GM12878 (cell line): ENCODE data around the gene FBLN5. TPM values are rescaled to one million over a fixed set of nuclear protein-coding genes. Genes with fewer than 3 reads are reported as not detected.

Experiments used
- CUX1 ChIP-seq: IDR thresholded peaks from 2 replicates; pipeline ENCODE4 v1.6.1; 2012; ENCODE audit warnings: improper control_type of control experiment, low read depth, low read length; ENCODE audit not compliant: insufficient replicate concordance
- MEF2B ChIP-seq: fragments of 450-650 bp; IDR thresholded peaks from 2 replicates; pipeline ENCODE4 v1.6.1; 2018; ENCODE audit warnings: mild to moderate bottlenecking, moderate library complexity; ENCODE audit not compliant: partially characterized antibody, poor library complexity, severe bottlenecking
- NFXL1 ChIP-seq: fragments of 450-650 bp; IDR thresholded peaks from 2 replicates; pipeline ENCODE4 v1.6.1; 2017; ENCODE audit warnings: antibody characterized with exemption, mild to moderate bottlenecking, borderline replicate concordance
- POU2F2 ChIP-seq: IDR thresholded peaks from 3 replicates; pipeline ENCODE4 v1.6.1; 2011; ENCODE audit warnings: low read depth, mild to moderate bottlenecking, low read length, borderline replicate concordance
- SUPT20H ChIP-seq: IDR thresholded peaks from 2 replicates; pipeline ENCODE4 v1.6.1; 2011; ENCODE audit warnings: low read depth, mild to moderate bottlenecking, low read length, moderate library complexity, borderline replicate concordance; ENCODE audit not compliant: control insufficient read depth
- TARDBP ChIP-seq: IDR thresholded peaks from 2 replicates; pipeline ENCODE4 v1.6.1; 2016; ENCODE audit warnings: borderline replicate concordance
- polyA plus RNA-seq, 11 experiments: library from polyadenylated mRNA; depleted of rRNA in 4 of 11; unstranded in 6 of 11; stranded (reverse) in 5 of 11; fragments of >200 nt; fragmentation: Nextera tagmentation in 4 of 11; fragmentation: Illumina TruSeq in 1 of 11; extraction: Ambion mirVana in 4 of 11; extraction: Trizol in 1 of 11; gene quantifications; 1 replicate in 1 of 11; 2 replicates in 10 of 11; pipeline versions ENCODE4 v1.2.1 to v1.2.3, GENCODE V29; 2011 to 2016; ENCODE audit warnings: inconsistent platforms in 2 of 11, missing spikeins in 2 of 11, low read depth in 1 of 11
- total RNA-seq, 4 experiments: library from RNA; depleted of rRNA in 3 of 4; stranded (reverse); fragments of >200 nt in 3 of 4; fragmentation: Illumina TruSeq in 1 of 4; extraction: Trizol in 1 of 4; gene quantifications; 2 replicates each; pipeline versions ENCODE4 v1.2.1 to v1.2.3, GENCODE V29; 2013 to 2021
- TF ChIP-seq, protein P1 (sequence below), 3 experiments: IDR thresholded peaks in 2 of 3; conservative IDR thresholded peaks in 1 of 3; 2 replicates each; pipeline ENCODE4 v1.5.1; 2011; ENCODE audit warnings: low read depth in 3 of 3, low read length in 3 of 3, mild to moderate bottlenecking in 3 of 3, control low read depth in 2 of 3, moderate library complexity in 2 of 3, inconsistent platforms in 1 of 3, mixed read lengths in 1 of 3; ENCODE audit not compliant: control insufficient read depth in 2 of 3, insufficient read depth in 1 of 3; ENCODE audit errors: extremely low read depth in 1 of 3

The FBLN5 gene
- total and polyA plus RNA-seq, 10 of the 15 experiments (the other 5 are each of a cell fraction or from before 2014, with no cell fraction given): 0.03 to 0.64 (median 0.24) TPM

GRCh38 chr14:91912035-91912434 lies 35.5 kb downstream of the FBLN5 start (continued):
- TF ChIP-seq CUX1: no peak
- TF ChIP-seq SUPT20H: no peak
- no peak for TF ChIP-seq TARDBP
- TF ChIP-seq NFXL1: no peak
- TF ChIP-seq, protein P1, sequence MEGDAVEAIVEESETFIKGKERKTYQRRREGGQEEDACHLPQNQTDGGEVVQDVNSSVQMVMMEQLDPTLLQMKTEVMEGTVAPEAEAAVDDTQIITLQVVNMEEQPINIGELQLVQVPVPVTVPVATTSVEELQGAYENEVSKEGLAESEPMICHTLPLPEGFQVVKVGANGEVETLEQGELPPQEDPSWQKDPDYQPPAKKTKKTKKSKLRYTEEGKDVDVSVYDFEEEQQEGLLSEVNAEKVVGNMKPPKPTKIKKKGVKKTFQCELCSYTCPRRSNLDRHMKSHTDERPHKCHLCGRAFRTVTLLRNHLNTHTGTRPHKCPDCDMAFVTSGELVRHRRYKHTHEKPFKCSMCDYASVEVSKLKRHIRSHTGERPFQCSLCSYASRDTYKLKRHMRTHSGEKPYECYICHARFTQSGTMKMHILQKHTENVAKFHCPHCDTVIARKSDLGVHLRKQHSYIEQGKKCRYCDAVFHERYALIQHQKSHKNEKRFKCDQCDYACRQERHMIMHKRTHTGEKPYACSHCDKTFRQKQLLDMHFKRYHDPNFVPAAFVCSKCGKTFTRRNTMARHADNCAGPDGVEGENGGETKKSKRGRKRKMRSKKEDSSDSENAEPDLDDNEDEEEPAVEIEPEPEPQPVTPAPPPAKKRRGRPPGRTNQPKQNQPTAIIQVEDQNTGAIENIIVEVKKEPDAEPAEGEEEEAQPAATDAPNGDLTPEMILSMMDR (IDR thresholded peaks at IDR 0.05 in 2 of 3, conservative IDR thresholded peaks at IDR 0.05 in 1 of 3; ENCODE audit: control insufficient read depth in 2 of 3, extremely low read depth in 1 of 3, insufficient read depth in 1 of 3, low read depth in 3 of 3, low read length in 3 of 3): no peak
- no peak for TF ChIP-seq MEF2B
- no peak for TF ChIP-seq POU2F2
